ENCODE results near the gene TREML4. TPM values are rescaled to one million over a fixed set of nuclear protein-coding genes. Genes with fewer than 3 reads are reported as not detected.

The TREML4 gene
- total and polyA plus RNA-seq, 2 of the 8 experiments (the other 6 are each of a cell fraction or from before 2014, with no cell fraction given), result not detected

DNA sequence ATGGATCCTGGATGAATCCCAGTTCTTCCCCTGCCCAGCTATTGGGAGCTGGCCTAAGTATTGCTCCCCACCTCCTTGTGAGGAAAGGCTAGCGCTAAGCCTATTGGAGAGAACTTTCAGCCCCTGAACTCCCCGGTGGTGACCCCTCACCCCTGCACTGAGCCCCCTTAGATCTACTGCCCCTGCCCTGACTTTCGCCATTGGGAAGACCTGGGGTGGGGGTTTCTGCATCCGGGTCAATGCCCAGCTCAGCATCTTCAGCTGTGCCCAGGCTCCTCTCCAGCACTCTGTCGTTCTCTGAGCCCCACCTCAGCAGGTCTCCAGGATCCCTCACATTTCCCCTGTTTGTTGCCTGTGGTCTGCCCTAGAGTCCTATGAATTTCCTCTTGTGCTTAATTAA lies 9.0 kb downstream of the TREML4 start (continued):
- TF ChIP-seq SIN3A (conservative IDR thresholded peaks at IDR 0.05 in 1 of 2, IDR thresholded peaks at IDR 0.05 in 1 of 2; ENCODE audit: low read depth in 1 of 2, low read length in 2 of 2), result no peak
- TF ChIP-seq, protein P1, sequence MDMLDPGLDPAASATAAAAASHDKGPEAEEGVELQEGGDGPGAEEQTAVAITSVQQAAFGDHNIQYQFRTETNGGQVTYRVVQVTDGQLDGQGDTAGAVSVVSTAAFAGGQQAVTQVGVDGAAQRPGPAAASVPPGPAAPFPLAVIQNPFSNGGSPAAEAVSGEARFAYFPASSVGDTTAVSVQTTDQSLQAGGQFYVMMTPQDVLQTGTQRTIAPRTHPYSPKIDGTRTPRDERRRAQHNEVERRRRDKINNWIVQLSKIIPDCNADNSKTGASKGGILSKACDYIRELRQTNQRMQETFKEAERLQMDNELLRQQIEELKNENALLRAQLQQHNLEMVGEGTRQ (IDR thresholded peaks at IDR 0.05; ENCODE audit: low read length), result no peak
- no peak for TF ChIP-seq TAF7 (optimal IDR thresholded peaks at IDR 0.05; ENCODE audit: borderline replicate concordance, low read depth, low read length)
